DND-41 (cell line): Measurements from ENCODE around the gene DENND5B.

Source experiments
- ATAC-seq: fragments of 200-7000 bp; cut with Tn5 transposase; 3 replicates; pipeline ENCODE4 v1.9.1; 2021; ENCODE audit warnings: low read depth; ENCODE audit not compliant: insufficient read depth
- DNase-seq: peaks from one replicate; pipeline ENCODE4 v3.0.0-alpha.2; 2020
- H2AFZ ChIP-seq: 2 replicates; pipeline ENCODE4 v1.6.0; 2012; ENCODE audit warnings: low read depth, low read length
- H3K27ac ChIP-seq: 2 replicates; pipeline ENCODE4 v1.5.1; 2012; ENCODE audit warnings: low read length, inconsistent platforms
- H3K27me3 ChIP-seq: fragments of 200-600 bp; sonication (generic); 2 replicates; pipeline ENCODE4 v1.6.0; 2012; ENCODE audit warnings: low read length, mild to moderate bottlenecking, inconsistent platforms; ENCODE audit not compliant: insufficient read depth, poor library complexity
- H3K36me3 ChIP-seq: 2 replicates; pipeline ENCODE4 v1.5.1; 2012; ENCODE audit warnings: low read length, inconsistent platforms; ENCODE audit not compliant: insufficient read depth
- H3K4me1 ChIP-seq: 2 replicates; pipeline ENCODE4 v1.5.1; 2012; ENCODE audit warnings: mild to moderate bottlenecking, low read length; ENCODE audit not compliant: insufficient read depth
- H3K4me2 ChIP-seq: 2 replicates; pipeline ENCODE4 v1.6.0; 2012; ENCODE audit warnings: mild to moderate bottlenecking, moderate library complexity, low read length, inconsistent platforms; ENCODE audit not compliant: insufficient read depth
- H3K4me3 ChIP-seq, 2 experiments: fragments of 200-600 bp in 1 of 2; shearing (Covaris generic) in 1 of 2; 2 replicates each; pipeline ENCODE4 v1.5.1; 2012 to 2016; ENCODE audit warnings: inconsistent platforms in 2 of 2, low read length in 2 of 2, mild to moderate bottlenecking in 2 of 2, low read depth in 1 of 2, moderate library complexity in 1 of 2
- H3K79me2 ChIP-seq: 2 replicates; pipeline ENCODE4 v1.6.0; 2012; ENCODE audit warnings: low read length, inconsistent platforms; ENCODE audit not compliant: insufficient read depth
- H3K9ac ChIP-seq: 2 replicates; pipeline ENCODE4 v1.6.0; 2012; ENCODE audit warnings: low read depth, mild to moderate bottlenecking, inconsistent platforms, low read length, moderate library complexity
- H3K9me3 ChIP-seq: 2 replicates; pipeline ENCODE4 v1.5.1; 2012; ENCODE audit warnings: low read length, moderate library complexity, mild to moderate bottlenecking, inconsistent platforms; ENCODE audit not compliant: insufficient read depth, severe bottlenecking
- H4K20me1 ChIP-seq: 2 replicates; pipeline ENCODE4 v1.6.0; 2012; ENCODE audit warnings: low read length; ENCODE audit not compliant: insufficient read depth
- CTCF ChIP-seq: IDR thresholded peaks from 2 replicates; pipeline ENCODE4 v1.5.1; 2012; ENCODE audit warnings: borderline replicate concordance, low read length, moderate library complexity, mild to moderate bottlenecking; ENCODE audit not compliant: poor library complexity, severe bottlenecking; ENCODE audit errors: extremely low read depth
- EZH2 ChIP-seq: IDR thresholded peaks from 3 replicates; pipeline ENCODE4 v1.6.1; 2012; ENCODE audit warnings: borderline replicate concordance, low read depth, mild to moderate bottlenecking, moderate library complexity, low read length, inconsistent platforms; ENCODE audit not compliant: severe bottlenecking

Gene DENND5B

GRCh38 chr12:31492599-31493196 is 98.2 kb downstream of the DENND5B start:
- no peaks in the 10 kb centered on the region for H3K79me2 ChIP-seq
- no peaks in the 10 kb centered on the region for H3K4me1 ChIP-seq
- no peaks in the 10 kb centered on the region for H3K9me3 ChIP-seq
- H2AFZ ChIP-seq = no peak overlapping the region
- no peak for ATAC-seq
- no peak overlapping the region for H3K4me2 ChIP-seq
- no peaks in the 10 kb centered on the region for H3K36me3 ChIP-seq
- H3K4me3 ChIP-seq = no peak overlapping the region
- no peak for TF ChIP-seq EZH2
- TF ChIP-seq CTCF = no peak
- H3K27me3 ChIP-seq = peaks cover 11% of the 10 kb centered on the region
- no peak overlapping the region for H3K27ac ChIP-seq
- H3K9ac ChIP-seq = no peak overlapping the region
- no peaks in the 10 kb centered on the region for H4K20me1 ChIP-seq
- no peak for DNase-seq

- H4K20me1 ChIP-seq = no peaks in the 10 kb centered on the region
- H3K9ac ChIP-seq = no peak overlapping the region
- H3K4me1 ChIP-seq = no peaks in the 10 kb centered on the region
- no peaks in the 10 kb centered on the region for H3K36me3 ChIP-seq
- DNase-seq (no peak), ATAC-seq (no peak)
- no peak overlapping the region for H3K27ac ChIP-seq
- H3K9me3 ChIP-seq = no peaks in the 10 kb centered on the region
- no peaks in the 10 kb centered on the region for H3K79me2 ChIP-seq
- TF ChIP-seq CTCF (no peak), EZH2 (no peak)
- no peak overlapping the region for H3K4me2 ChIP-seq
- H3K27me3 ChIP-seq = peaks cover 11% of the 10 kb centered on the region
- H3K4me3 ChIP-seq = no peak overlapping the region
- H2AFZ ChIP-seq = no peak overlapping the region
Measured at GRCh38 chr12:31491841-31492598, 98.9 kb downstream of the DENND5B start.

GRCh38 chr12:31491241-31491794 is 99.6 kb downstream of the DENND5B start:
- no peaks in the 10 kb centered on the region for H4K20me1 ChIP-seq
- TF ChIP-seq EZH2 (no peak), CTCF (no peak)
- peaks cover 11% of the 10 kb centered on the region for H3K27me3 ChIP-seq
- H3K9me3 ChIP-seq = no peaks in the 10 kb centered on the region
- H3K9ac ChIP-seq = no peak overlapping the region
- H3K27ac ChIP-seq = no peak overlapping the region
- DNase-seq (no peak), ATAC-seq (no peak)
- no peaks in the 10 kb centered on the region for H3K79me2 ChIP-seq
- H3K4me3 ChIP-seq = no peak overlapping the region
- no peak overlapping the region for H3K4me2 ChIP-seq
- no peak overlapping the region for H2AFZ ChIP-seq
- H3K4me1 ChIP-seq = no peaks in the 10 kb centered on the region
- H3K36me3 ChIP-seq = no peaks in the 10 kb centered on the region
